ENCODE data around the gene KHNYN. TPM values are rescaled to one million over a fixed set of nuclear protein-coding genes. Genes with fewer than 3 reads are reported as not detected.

KHNYN gene
- total RNA-seq, 2 experiments from 2014 or later: 50.8 to 57.5 TPM

GRCh38 chr14:24426912-24427536 lies 2.7 kb upstream of the KHNYN start:
- Histone ChIP-seq H3K36me3 (ENCODE audit: insufficient read depth, low read length) (no peaks in the 10 kb centered on the region), H3K9me2 (ENCODE audit: insufficient read depth, low read length) (no peaks in the 10 kb centered on the region), H3K27ac (ENCODE audit: low read depth, low read length, poor library complexity, severe bottlenecking) (no peak overlapping the region), H3K79me2 (ENCODE audit: insufficient read depth, low read depth, low read length) (peaks cover 5% of the 10 kb centered on the region; the same call in 1 of the 2 replicates), H3K4me2 (ENCODE audit: low read length) (no peak overlapping the region), H3K4me3 (ENCODE audit: low read depth, low read length, poor library complexity, severe bottlenecking) (no peak overlapping the region), H3K4me1 (ENCODE audit: insufficient read depth, low read length, poor library complexity, severe bottlenecking) (peaks cover 26% of the 10 kb centered on the region), H3K9me3 (ENCODE audit: low read length) (no peaks in the 10 kb centered on the region), H2AFZ (ENCODE audit: low read length) (no peak overlapping the region), H4K20me1 (ENCODE audit: insufficient read depth, low read length) (no peaks in the 10 kb centered on the region)
- BruUV-seq (replicated peaks): no TSS peak
- ChIA-PET CTCF (ENCODE audit: unreplicated experiment) (no interaction called here), POLR2A (no interaction called here)
- intact Hi-C loops (cut with micrococcal nuclease; ENCODE audit: unreplicated experiment): no loop called here
- DNase-seq (ENCODE audit: low spot score): peak; percentile 27
- no peak for TF ChIP-seq EZH2phosphoT487 (IDR thresholded peaks at IDR 0.05; ENCODE audit: borderline replicate concordance, low read depth, low read length)
- TF ChIP-seq, protein P1, sequence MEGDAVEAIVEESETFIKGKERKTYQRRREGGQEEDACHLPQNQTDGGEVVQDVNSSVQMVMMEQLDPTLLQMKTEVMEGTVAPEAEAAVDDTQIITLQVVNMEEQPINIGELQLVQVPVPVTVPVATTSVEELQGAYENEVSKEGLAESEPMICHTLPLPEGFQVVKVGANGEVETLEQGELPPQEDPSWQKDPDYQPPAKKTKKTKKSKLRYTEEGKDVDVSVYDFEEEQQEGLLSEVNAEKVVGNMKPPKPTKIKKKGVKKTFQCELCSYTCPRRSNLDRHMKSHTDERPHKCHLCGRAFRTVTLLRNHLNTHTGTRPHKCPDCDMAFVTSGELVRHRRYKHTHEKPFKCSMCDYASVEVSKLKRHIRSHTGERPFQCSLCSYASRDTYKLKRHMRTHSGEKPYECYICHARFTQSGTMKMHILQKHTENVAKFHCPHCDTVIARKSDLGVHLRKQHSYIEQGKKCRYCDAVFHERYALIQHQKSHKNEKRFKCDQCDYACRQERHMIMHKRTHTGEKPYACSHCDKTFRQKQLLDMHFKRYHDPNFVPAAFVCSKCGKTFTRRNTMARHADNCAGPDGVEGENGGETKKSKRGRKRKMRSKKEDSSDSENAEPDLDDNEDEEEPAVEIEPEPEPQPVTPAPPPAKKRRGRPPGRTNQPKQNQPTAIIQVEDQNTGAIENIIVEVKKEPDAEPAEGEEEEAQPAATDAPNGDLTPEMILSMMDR (conservative IDR thresholded peaks at IDR 0.05; ENCODE audit: low read length): no peak

- DNase-seq (ENCODE audit: low spot score): no peak
- Histone ChIP-seq H3K27ac (ENCODE audit: low read depth, low read length, poor library complexity, severe bottlenecking) (no peak overlapping the region), H3K36me3 (ENCODE audit: insufficient read depth, low read length) (peaks cover 5% of the 10 kb centered on the region; the same call in 1 of the 2 replicates), H3K9me2 (ENCODE audit: insufficient read depth, low read length) (no peaks in the 10 kb centered on the region), H3K79me2 (ENCODE audit: insufficient read depth, low read depth, low read length) (peaks cover 5% of the 10 kb centered on the region; the same call in 1 of the 2 replicates), H4K20me1 (ENCODE audit: insufficient read depth, low read length) (no peaks in the 10 kb centered on the region), H3K4me3 (ENCODE audit: low read depth, low read length, poor library complexity, severe bottlenecking) (no peak overlapping the region), H3K4me2 (ENCODE audit: low read length) (no peak overlapping the region), H3K4me1 (ENCODE audit: insufficient read depth, low read length, poor library complexity, severe bottlenecking) (peaks cover 31% of the 10 kb centered on the region), H3K9me3 (ENCODE audit: low read length) (no peaks in the 10 kb centered on the region), H2AFZ (ENCODE audit: low read length) (no peak overlapping the region)
- ChIA-PET CTCF (ENCODE audit: unreplicated experiment) (no interaction called here), POLR2A (interaction anchor here (1.4 kb wide), 1 partner anchor 83 kb away, joined by 3 read pairs; no protein-coding TSS in a partner anchor)
- no TSS peak for BruUV-seq (replicated peaks)
- TF ChIP-seq, protein P1 (conservative IDR thresholded peaks at IDR 0.05; ENCODE audit: low read length): no peak
- TF ChIP-seq EZH2phosphoT487 (IDR thresholded peaks at IDR 0.05; ENCODE audit: borderline replicate concordance, low read depth, low read length): no peak
- intact Hi-C loops (cut with micrococcal nuclease; ENCODE audit: unreplicated experiment): no loop called here
These were observed 1.9 kb upstream of the KHNYN start for GRCh38 chr14:24427537-24428508.
